ENCODE results near the gene KRT6A. TPM values are rescaled to one million over a fixed set of nuclear protein-coding genes. Genes with fewer than 3 reads are reported as not detected.

Gene KRT6A
- total RNA-seq, 4 donors from 2014 or later, result not detected

DNA sequence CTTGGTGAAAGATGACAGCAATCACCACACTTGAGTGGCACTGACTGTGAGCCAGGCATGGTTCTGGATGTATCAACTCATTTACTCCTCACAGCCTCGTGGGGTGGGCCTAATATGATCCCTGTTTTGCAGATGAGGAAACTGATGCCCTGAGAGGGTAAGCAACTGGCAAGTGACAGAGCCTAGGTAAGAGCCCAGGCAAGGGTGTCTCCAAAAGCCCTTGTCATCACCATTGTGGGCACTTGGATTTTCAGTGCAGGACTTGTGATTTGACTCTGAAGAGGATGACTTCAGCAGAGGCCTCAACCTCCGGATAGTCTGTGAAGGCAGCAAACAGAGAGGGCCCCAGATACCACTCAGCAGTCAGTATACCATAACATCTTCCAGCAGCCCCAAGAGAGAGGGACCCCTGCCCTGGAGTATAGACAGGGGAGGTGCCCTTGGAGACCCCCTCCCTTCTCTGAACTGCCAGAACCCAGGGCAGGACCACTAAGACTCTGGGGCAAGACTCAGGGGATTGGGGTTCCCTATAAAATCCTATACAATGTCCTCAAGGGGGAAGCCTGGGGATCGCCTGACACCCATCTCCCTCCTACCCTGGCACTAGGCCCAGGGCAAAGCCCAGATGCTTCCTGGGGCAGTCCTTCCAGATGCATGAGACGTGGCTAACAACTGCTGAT is 34.2 kb upstream of the KRT6A start:
- no peaks in the 10 kb centered on the region for H3K27me3 ChIP-seq
- DNase-seq, result no peak
- no peak overlapping the region for H3K4me3 ChIP-seq
- H3K9me3 ChIP-seq, result no peaks in the 10 kb centered on the region
- TF ChIP-seq EP300 (IDR thresholded peaks at IDR 0.05; ENCODE audit: low read depth), result no peak
- TF ChIP-seq, protein P1, sequence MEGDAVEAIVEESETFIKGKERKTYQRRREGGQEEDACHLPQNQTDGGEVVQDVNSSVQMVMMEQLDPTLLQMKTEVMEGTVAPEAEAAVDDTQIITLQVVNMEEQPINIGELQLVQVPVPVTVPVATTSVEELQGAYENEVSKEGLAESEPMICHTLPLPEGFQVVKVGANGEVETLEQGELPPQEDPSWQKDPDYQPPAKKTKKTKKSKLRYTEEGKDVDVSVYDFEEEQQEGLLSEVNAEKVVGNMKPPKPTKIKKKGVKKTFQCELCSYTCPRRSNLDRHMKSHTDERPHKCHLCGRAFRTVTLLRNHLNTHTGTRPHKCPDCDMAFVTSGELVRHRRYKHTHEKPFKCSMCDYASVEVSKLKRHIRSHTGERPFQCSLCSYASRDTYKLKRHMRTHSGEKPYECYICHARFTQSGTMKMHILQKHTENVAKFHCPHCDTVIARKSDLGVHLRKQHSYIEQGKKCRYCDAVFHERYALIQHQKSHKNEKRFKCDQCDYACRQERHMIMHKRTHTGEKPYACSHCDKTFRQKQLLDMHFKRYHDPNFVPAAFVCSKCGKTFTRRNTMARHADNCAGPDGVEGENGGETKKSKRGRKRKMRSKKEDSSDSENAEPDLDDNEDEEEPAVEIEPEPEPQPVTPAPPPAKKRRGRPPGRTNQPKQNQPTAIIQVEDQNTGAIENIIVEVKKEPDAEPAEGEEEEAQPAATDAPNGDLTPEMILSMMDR (IDR thresholded peaks at IDR 0.05), result no peak
- no peak for TF ChIP-seq POLR2A (IDR thresholded peaks at IDR 0.05)
- no peak for TF ChIP-seq POLR2AphosphoS5 (IDR thresholded peaks at IDR 0.05)
- no peaks in the 10 kb centered on the region for H3K36me3 ChIP-seq
- H3K27ac ChIP-seq, result no peak overlapping the region
- no peaks in the 10 kb centered on the region for H3K4me1 ChIP-seq
- 79% methylated on average over 4 of the region's 4 CpGs; no CpG with 5 or more reads in 1 of the 2 donors for WGBS, 2 donors (ENCODE audit: low coverage in 1 of 2)
- in situ Hi-C loops (cut with MboI; ENCODE audit: low pct_ligation_motif_present in 1 of 4, low pct_unique_long_range_greater_than_20kb in 1 of 4, low sequenced_read_pairs in 3 of 4) (no loop called here), intact Hi-C loops (cut with DNase I; ENCODE audit: low total_unique reads) (no loop called here)

DNA sequence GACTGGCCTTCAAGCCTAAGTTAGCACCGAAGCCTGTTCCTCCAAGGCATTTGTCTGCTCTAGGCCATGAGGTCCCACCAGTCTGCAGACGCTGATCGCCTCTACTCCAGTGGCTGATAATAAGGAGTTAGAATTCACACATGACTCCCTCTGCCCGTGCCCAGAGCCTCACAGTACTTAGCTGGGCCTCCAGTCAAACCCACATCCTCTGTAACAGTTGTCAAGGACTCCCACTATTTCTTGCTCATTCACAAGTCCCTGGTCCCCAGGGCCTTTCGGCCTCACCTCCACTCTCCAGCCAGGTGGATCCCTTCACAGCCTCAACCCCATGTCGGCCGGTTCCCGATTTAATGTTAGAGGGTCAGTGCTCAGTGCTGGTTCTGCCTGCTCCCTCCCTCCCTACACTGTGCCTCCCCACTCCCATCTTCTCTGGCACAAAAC is 33.5 kb upstream of the KRT6A start:
- Histone ChIP-seq H3K4me1 (no peaks in the 10 kb centered on the region), H3K36me3 (no peaks in the 10 kb centered on the region), H3K4me3 (no peak overlapping the region), H3K9me3 (no peaks in the 10 kb centered on the region), H3K27me3 (no peaks in the 10 kb centered on the region), H3K27ac (no peak overlapping the region)
- in situ Hi-C loops (cut with MboI; ENCODE audit: low pct_ligation_motif_present in 1 of 4, low pct_unique_long_range_greater_than_20kb in 1 of 4, low sequenced_read_pairs in 3 of 4), result no loop called here
- TF ChIP-seq POLR2A (IDR thresholded peaks at IDR 0.05) (no peak), POLR2AphosphoS5 (IDR thresholded peaks at IDR 0.05) (no peak), EP300 (IDR thresholded peaks at IDR 0.05; ENCODE audit: low read depth) (no peak)
- TF ChIP-seq, protein P1 (IDR thresholded peaks at IDR 0.05), result no peak
- intact Hi-C loops (cut with DNase I; ENCODE audit: low total_unique reads), result no loop called here
- DNase-seq, result no peak
- 80% methylated on average over 8 of the region's 8 CpGs; no CpG with 5 or more reads in 1 of the 2 donors for WGBS, 2 donors (ENCODE audit: low coverage in 1 of 2)

DNA sequence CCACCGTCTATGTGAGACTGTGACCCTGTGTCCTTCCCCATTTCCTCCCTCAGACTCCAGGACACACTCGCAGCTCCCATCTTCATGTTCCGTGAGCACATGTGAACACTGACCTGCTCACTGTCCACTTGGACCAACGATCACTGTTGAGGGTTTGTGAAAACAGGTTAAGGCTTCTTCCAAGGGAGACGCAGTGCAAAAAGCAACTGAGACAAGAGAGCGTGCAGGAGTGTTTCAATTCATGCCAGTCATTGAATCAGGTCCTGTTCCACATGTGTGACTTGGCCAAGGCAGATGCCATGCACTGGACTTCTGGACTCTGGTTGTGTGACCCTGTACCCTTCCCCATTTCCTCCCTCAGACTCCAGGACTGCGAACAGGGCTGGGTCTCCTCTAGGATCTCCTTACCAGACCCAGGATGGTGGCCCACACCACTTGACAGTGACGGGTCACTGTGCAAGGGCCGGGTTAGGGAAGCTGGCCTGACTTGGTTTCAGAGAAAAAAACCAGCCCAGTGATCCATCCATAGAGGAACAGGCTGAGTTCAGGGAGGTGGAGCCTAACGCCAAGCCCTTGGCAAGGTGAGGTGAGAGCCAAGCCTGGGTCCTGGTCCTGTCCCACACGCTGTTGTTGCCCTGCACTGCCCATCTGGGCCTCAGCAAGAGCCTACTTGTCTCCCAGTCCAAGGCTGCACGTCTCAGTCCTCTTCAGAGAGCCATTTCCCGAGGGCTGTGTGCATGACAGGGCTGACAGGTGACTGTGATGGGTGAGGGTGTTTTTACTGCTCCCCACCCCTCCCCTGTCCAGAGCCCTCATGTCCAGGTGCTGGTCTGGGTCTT is 32.8 kb upstream of the KRT6A start:
- DNase-seq, result no peak
- no peaks in the 10 kb centered on the region for H3K9me3 ChIP-seq
- no peaks in the 10 kb centered on the region for H3K36me3 ChIP-seq
- no peak for TF ChIP-seq POLR2AphosphoS5 (IDR thresholded peaks at IDR 0.05)
- TF ChIP-seq, protein P1 (IDR thresholded peaks at IDR 0.05), result no peak
- TF ChIP-seq POLR2A (IDR thresholded peaks at IDR 0.05), result no peak
- TF ChIP-seq EP300 (IDR thresholded peaks at IDR 0.05; ENCODE audit: low read depth), result no peak
- intact Hi-C loops (cut with DNase I; ENCODE audit: low total_unique reads), result no loop called here
- no peaks in the 10 kb centered on the region for H3K27me3 ChIP-seq
- in situ Hi-C loops (cut with MboI; ENCODE audit: low pct_ligation_motif_present in 1 of 4, low pct_unique_long_range_greater_than_20kb in 1 of 4, low sequenced_read_pairs in 3 of 4), result no loop called here
- no peak overlapping the region for H3K27ac ChIP-seq
- 77 to 85% methylated on average over 5 to 13 of the region's 13 CpGs for WGBS, 2 donors (ENCODE audit: low coverage in 1 of 2)
- H3K4me3 ChIP-seq, result no peak overlapping the region
- H3K4me1 ChIP-seq, result no peaks in the 10 kb centered on the region

DNA sequence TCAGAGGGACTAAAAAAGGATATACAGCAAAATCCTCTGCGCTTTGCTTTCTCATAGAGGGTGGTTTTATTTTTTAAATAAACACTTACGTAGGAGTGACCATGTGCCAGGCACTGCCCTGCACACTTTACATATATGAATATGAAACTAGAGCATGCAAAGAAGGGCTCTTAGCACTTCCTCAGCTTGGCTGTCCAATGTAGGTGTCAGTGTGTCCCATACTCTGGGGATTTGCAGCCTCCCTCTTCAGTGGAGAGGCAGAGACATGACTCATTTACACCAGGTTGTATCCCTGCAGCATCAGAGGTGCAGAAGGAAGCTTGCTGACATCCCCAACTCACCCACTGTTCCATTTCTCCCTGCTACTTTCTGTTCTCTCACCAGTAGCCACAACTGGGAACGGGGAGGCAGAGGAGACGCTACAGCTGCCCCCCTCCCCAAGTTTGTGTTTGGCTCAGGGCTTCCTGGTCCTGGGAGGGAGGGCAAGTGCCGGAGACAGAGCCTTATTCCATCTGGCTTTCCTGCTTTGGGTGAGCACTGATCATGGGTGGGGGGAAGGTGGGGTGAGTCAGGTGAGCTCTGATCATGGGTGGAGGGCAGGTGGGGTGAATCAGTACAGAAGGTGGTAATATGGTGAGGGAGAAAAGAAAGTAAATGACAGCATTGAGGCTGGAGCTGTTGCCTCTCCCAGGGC is 32.0 kb upstream of the KRT6A start:
- H3K4me1 ChIP-seq, result no peaks in the 10 kb centered on the region
- in situ Hi-C loops (cut with MboI; ENCODE audit: low pct_ligation_motif_present in 1 of 4, low pct_unique_long_range_greater_than_20kb in 1 of 4, low sequenced_read_pairs in 3 of 4) (no loop called here), intact Hi-C loops (cut with DNase I; ENCODE audit: low total_unique reads) (no loop called here)
- TF ChIP-seq POLR2A (IDR thresholded peaks at IDR 0.05), result no peak
- TF ChIP-seq EP300 (IDR thresholded peaks at IDR 0.05; ENCODE audit: low read depth), result no peak
- TF ChIP-seq, protein P1 (IDR thresholded peaks at IDR 0.05), result no peak
- no peak for TF ChIP-seq POLR2AphosphoS5 (IDR thresholded peaks at IDR 0.05)
- H3K36me3 ChIP-seq, result no peaks in the 10 kb centered on the region
- 81% methylated on average over 5 of the region's 5 CpGs; no CpG with 5 or more reads in 1 of the 2 donors for WGBS, 2 donors (ENCODE audit: low coverage in 1 of 2)
- DNase-seq, result no peak
- H3K27ac ChIP-seq, result no peak overlapping the region
- H3K27me3 ChIP-seq, result no peaks in the 10 kb centered on the region
- no peaks in the 10 kb centered on the region for H3K9me3 ChIP-seq
- H3K4me3 ChIP-seq, result no peak overlapping the region

All from transverse colon (tissue), 4 donors.